Measurements from ENCODE around the gene CDH23.

The CDH23 gene

GRCh38 chr10:71647526-71648253 lies 251.0 kb downstream of the CDH23 start:
- no peak for DNase-seq

- DNase-seq, result no peak
Measured at GRCh38 chr10:71648254-71648932, 251.7 kb downstream of the CDH23 start.

- DNase-seq, result no peak
Measured at GRCh38 chr10:71648933-71649320, 252.2 kb downstream of the CDH23 start.

GRCh38 chr10:71649631-71650030 lies 252.9 kb downstream of the CDH23 start:
- no peak for DNase-seq

- DNase-seq, result no peak
Measured at GRCh38 chr10:71650397-71650796, 253.7 kb downstream of the CDH23 start.

- no peak for DNase-seq
Measured at GRCh38 chr10:71651428-71651827, 254.7 kb downstream of the CDH23 start.

GRCh38 chr10:71651928-71652327 lies 255.2 kb downstream of the CDH23 start:
- DNase-seq, result no peak

GRCh38 chr10:71653044-71653443 lies 256.3 kb downstream of the CDH23 start:
- DNase-seq, result no peak

GRCh38 chr10:71656220-71656619 lies 259.5 kb downstream of the CDH23 start:
- DNase-seq, result no peak

- no peak for DNase-seq
Measured at GRCh38 chr10:71657604-71658466, 261.1 kb downstream of the CDH23 start.

- no peak for DNase-seq
Measured at GRCh38 chr10:71658467-71658745, 261.7 kb downstream of the CDH23 start.

GRCh38 chr10:71659111-71659634 lies 262.5 kb downstream of the CDH23 start:
- no peak for DNase-seq

- DNase-seq, result no peak
Measured at GRCh38 chr10:71659737-71660136, 263.0 kb downstream of the CDH23 start.

- no peak for DNase-seq
Measured at GRCh38 chr10:71660313-71660712, 263.6 kb downstream of the CDH23 start.

GRCh38 chr10:71661060-71661622 lies 264.4 kb downstream of the CDH23 start:
- DNase-seq, result no peak

- no peak for DNase-seq
Measured at GRCh38 chr10:71661779-71662336, 265.1 kb downstream of the CDH23 start.

GRCh38 chr10:71663311-71663710 lies 266.6 kb downstream of the CDH23 start:
- DNase-seq, result no peak

GRCh38 chr10:71664585-71664984 lies 267.9 kb downstream of the CDH23 start:
- DNase-seq, result no peak

- no peak for DNase-seq
Measured at GRCh38 chr10:71665456-71665855, 268.7 kb downstream of the CDH23 start.

GRCh38 chr10:71666639-71667386 lies 270.1 kb downstream of the CDH23 start:
- DNase-seq, result no peak

GRCh38 chr10:71667387-71667752 lies 270.6 kb downstream of the CDH23 start:
- no peak for DNase-seq
